Activated CD4-positive, alpha-beta T cell treated with anti-CD3 and anti-CD28 coated beads, Interleukin-2, amount 50 U/mL, for 4 hours (primary cell): ENCODE measurements around the gene TDRD1.
A peak's percentile ranks its signal among the peaks of the same experiment; 100 is the strongest.
"Not testable (repeated sequence)": the region's sequence is repeated elsewhere in the genome, so short reads cannot be mapped to it uniquely, and the experiment has no call there.

Source experiments
- DNase-seq, 2 experiments: peaks; one replicate each; pipeline ENCODE4 v3.0.0-alpha.2; 2020

Gene TDRD1, protein sequence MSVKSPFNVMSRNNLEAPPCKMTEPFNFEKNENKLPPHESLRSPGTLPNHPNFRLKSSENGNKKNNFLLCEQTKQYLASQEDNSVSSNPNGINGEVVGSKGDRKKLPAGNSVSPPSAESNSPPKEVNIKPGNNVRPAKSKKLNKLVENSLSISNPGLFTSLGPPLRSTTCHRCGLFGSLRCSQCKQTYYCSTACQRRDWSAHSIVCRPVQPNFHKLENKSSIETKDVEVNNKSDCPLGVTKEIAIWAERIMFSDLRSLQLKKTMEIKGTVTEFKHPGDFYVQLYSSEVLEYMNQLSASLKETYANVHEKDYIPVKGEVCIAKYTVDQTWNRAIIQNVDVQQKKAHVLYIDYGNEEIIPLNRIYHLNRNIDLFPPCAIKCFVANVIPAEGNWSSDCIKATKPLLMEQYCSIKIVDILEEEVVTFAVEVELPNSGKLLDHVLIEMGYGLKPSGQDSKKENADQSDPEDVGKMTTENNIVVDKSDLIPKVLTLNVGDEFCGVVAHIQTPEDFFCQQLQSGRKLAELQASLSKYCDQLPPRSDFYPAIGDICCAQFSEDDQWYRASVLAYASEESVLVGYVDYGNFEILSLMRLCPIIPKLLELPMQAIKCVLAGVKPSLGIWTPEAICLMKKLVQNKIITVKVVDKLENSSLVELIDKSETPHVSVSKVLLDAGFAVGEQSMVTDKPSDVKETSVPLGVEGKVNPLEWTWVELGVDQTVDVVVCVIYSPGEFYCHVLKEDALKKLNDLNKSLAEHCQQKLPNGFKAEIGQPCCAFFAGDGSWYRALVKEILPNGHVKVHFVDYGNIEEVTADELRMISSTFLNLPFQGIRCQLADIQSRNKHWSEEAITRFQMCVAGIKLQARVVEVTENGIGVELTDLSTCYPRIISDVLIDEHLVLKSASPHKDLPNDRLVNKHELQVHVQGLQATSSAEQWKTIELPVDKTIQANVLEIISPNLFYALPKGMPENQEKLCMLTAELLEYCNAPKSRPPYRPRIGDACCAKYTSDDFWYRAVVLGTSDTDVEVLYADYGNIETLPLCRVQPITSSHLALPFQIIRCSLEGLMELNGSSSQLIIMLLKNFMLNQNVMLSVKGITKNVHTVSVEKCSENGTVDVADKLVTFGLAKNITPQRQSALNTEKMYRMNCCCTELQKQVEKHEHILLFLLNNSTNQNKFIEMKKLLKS

DNA sequence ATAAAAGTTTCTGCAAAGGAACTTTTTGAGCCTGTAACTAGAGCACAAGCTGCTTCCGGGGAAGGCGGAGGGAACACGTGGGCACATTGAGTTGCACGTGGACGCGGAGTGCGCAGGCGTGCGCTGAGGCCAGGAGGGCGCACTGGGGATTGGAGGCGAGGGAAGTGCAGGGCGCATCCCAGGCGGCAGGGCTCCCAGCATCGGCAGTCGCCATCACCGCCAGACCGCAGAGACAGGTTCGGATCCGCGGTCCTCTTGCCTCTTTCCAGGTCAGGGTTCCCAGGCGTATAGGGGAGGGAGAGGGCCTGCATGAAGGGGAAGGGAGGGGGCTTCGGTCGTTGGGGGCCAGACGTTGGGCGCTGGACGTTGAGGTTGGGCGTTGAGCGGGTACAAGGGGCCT lies at the start of gene TDRD1:
TDRD1 (plus strand) TSS at position 206 of the 400 bp plus-strand sequence. CDS start 8,479 bp downstream, outside the sequence.
- no peak for DNase-seq

DNA sequence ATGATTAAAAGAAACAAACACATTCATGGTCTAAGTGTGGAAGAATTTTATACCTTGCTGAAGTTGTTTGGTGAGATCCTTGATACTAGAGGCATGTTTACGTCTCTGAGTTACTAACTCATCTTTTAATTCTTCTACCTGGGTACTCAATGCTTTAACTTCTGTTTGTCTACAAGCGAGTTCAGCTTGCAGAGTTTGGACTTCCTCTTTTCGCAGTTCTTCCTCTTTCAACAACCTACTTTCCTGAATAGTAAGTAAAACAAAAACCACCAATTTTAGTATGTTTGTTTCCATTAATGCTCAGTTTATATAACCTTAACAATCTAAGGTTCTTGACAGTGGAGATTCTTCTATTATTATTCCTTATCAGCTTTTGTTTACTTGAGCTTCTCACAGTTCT lies 48.1 kb upstream of the TDRD1 start:
- no peak for DNase-seq

DNA sequence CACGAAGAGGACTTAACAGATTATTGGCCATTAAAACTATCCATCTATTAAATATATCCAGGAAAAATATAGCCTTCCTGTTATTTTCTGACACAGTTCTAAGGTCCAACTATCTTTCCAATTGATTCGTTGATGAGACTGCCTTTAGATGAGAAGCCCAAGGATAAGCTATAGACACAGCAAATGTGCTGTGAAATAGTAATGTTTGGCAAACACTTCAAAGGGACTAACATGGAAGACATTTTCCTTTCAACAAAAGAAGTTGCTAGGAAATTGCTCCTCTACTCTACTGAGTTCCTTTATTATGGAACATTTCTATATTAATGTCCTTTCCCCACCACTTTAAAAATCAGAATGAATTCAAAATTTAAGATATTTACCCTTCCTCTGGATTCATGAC lies 43.7 kb upstream of the TDRD1 start:
- no peak for DNase-seq

DNA sequence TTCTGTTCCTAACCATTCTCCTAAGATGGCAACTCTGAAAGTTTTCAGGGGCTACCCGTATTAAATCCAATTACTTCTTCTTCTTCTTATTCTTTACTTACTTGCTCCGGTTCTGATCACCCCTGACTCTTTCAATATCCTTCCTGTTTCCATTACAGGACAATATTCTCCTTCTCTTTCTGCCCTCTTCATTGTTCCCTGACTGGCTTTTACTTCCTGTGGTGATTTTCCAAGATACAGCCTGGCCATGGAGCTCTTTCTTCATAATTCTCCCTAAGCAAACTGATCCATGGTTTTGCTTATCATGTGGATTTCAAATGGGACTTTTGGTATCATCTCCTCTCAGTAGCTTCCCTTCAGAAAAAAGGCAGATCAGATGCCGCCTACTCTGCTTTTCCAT lies 40.6 kb upstream of the TDRD1 start:
- no peak for DNase-seq

DNA sequence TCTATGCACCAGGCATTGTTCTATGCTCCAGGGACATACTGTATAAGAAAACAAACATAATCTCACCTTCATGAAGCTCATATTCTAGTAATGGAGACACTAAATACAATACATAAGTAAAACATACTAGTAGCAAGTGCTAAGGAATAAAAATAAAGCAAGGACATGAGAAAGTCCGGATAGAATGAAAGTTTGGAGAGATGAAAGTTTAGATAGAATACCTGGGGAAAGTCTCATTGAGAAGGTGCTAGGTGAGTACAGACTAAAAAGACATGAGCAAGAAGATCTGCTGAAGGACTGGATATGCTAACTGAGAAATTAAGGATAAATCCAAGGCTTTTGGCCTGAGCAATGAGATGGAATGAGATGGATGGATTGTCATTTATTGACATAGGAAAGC lies 39.1 kb upstream of the TDRD1 start:
- DNase-seq = no peak

DNA sequence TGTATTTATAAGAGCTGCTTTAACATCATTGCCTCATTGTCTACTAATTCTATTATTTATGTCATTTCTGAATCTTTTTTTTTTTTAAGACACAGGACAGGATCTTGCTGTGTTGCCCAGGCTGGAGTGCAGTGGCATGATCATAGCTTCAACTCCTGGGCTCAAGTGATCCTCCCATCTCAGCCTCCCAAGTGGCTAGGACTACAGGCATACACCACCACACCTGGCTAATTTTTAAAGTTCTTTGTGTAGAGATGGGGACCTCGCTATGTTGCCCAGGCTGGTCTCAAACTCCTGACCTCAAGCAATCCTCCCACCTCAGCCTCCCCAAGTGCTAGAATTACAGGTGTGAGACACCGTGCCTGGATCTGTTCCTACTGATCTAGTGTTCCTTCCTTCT lies 38.3 kb upstream of the TDRD1 start:
- DNase-seq = not testable (repeated sequence)

DNA sequence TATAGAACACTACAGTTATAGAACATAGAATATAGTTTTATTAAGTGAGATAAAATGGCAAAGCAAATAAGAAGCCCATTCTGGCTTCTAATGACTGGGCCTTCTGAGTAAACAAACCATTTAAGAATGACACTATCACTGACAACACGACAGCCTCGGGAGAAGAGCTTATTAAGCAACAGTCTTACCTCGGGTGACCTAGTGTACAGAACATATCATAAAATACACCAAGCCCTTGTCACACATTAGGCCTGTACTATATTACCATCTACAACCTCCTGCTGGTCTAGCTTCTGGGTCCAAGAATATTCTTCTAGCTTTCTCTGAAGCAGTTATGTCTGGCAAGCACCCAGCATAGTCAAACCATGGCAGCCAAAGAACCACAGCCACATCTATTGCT lies 37.1 kb upstream of the TDRD1 start:
- DNase-seq = no peak

DNA sequence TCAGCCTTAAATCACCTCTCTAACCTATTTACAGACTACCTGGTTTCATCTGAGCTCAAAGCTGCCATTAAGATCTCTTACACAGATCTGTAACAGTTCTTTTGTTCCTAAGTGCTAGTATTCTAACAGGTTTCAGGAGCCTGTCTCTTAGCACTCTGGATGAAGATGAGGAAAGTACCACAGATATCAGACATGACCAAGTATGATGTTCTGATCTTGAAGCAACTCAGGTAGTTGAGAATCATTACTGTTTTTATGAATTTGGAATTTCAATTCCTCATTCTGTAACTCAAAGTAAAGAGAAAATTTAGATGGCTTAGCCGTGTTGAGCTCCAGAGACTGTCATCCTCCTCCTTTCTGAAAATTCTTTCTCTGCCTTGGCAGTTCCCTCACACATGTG lies 36.0 kb upstream of the TDRD1 start:
- no peak for DNase-seq

DNA sequence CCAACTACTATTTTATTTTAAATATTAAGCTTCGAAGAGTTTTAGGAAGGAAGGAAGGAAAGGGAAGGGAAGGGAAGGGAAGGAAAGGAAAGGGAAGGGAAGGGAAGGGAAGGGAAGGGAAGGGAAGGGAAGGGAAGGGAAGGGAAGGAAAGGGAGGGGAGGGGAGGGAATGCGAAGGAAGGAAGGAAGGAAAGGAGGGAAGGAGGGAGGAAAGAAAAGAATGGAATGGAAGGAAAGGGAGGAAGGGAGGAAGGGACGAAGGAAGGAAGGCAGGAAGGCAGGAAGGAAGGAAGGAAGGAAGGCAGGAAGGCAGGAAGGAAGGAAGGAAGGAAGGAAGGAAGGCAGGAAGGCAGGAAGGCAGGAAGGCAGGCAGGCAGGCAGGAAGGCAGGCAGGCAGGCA lies 29.7 kb upstream of the TDRD1 start:
- not testable (repeated sequence) for DNase-seq

DNA sequence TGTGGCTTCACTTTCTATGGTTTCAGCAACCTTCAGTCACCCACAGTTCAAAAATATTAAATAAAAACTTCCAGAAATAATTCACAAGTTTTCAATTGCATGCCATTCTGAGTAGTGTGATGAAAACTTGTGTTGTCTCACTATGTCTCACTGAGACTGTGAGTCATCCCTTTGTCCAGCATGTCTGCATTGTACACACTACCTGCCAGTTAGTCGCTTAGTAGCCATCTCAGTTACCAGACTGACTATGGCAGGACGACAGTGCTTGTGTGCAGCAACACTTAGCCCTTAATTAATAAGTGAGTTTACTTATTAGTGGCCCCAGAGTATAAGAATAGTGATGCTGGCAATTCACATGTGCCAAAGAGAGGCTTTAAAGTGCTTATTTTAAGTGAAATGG lies 27.7 kb upstream of the TDRD1 start:
- no peak for DNase-seq

DNA sequence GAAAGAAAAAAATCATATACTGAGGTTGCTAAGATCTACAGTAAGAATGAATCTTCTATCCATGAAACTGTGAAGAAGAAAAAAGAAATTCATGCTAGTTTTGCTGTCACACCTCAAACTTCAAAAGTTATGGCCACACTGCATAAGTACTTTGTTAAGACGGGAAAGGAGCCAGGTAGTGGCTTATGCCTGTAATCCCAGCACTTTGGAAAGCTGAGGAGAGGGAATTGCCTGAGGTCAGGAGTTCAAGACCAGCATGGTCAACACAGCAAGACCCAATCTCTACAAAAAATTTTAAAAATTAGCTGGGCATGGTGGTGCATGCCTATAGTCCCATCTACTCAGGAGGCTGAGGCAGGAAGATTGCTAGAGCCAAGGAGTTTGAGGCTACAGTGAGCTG lies 27.3 kb upstream of the TDRD1 start:
- no peak for DNase-seq

DNA sequence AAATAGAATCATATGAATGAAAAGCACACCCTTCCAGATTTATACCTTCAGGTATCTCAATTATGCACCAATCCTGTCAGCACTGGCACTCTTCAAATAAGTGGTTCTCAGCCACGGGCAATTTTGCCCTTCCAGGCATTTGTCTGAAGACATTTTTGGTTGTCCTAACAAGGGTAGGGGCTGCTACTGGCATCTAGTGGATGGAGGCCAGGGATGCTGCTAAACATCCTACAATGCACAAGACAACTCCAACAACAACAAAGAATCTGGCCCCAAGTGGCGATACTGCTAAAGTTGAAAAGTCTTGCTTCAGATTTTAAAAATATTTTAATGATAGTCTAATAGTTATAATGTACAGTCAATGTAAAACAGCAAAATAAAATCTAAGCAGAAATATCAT lies 21.2 kb upstream of the TDRD1 start:
- no peak for DNase-seq

DNA sequence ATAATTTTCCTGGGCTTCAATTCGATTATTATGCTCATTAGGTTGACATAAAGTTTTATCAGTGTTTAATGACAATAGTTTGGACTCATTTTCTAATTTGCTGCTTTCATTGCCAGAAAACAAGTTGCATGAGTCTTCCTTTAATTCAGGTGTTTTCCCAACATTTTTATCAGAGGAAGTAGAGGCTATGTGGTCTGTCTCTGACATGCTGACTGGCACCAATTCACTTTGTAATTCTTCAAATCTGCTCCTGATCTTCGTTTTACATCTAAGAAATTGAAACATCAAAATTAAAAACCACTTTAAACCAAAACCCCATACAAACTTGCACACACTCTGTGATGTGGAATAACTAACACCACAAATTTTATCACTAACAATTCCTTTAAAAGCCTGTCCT lies 16.1 kb upstream of the TDRD1 start:
- no peak for DNase-seq

DNA sequence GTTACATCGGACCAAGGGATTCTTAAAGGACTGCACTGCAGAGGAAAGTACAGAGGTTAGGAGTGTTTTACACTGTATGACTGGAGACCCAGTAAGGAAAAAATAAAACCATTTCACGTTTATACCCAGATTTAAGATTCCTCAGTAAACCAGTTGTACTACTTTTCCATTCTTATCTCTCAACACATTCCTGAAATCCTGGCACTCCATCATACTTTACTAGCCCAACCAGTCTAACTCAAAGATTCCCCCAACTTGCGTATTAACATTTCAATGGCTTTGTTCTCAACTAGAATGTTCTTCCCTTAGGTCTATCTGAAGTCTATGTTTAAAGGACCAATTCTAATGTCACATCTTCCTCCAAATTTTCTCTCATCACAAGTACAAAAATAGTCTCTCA lies 13.1 kb upstream of the TDRD1 start:
- no peak for DNase-seq

DNA sequence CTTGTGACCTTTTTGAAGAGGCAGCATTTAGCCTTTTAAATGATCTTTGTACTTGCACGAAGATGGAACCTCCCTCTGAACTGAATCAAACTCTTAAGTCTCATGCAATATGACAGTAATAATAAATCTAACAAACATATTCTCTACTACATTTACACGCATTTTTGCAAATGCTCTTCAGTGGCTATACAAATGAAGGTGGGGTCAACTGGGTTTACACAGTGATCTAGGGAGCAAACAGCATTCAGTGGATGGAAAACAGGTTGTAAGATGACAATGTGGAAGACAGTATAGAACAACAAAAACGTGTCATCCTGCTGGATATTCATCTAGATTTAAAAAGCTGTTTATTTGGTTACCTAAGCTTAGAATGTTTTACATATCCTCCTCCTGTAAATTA lies 12.7 kb upstream of the TDRD1 start:
- no peak for DNase-seq

DNA sequence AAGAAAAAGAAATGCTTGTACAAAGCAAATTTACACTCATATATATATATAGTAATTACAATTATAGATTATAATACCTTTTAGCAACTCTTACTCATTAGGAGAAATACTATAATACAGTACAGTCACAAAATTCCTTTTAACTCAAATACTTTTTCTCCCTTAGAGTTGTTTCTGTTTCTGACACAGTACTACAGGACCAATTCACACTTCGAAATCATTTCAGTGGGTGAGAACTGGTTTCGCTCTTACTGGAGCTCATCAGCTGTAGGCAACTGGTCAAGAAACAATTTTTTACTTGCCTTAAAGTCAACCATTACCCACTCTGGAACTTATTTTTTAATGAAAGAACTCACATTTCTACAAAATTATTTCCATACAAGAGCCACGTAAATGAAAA lies 11.2 kb upstream of the TDRD1 start:
- DNase-seq = no peak

DNA sequence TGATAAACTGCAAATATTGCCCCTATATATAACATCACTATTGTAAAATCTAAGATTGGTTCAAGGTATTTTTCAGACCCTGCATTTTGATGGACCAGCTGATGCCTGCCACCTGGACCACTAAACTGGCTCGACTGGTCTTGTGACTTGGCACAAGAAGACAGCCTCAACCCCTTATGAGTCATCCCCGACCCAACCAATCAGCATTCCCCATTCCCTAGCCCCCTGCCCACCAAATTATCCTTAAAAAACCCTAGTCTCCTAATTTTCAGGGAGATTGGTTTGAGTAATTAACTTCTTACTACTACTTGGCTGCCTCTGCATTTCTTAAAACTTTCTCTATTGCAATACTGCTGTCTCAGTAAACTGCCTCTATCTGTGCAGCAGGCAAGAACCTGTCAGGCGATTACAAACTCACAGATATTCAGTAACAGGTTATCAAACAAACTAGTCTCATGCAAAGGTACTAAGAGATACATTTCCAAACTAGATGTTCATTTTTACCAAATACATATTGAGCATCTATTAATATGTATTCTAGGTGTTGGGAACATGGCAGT lies 10.6 kb upstream of the TDRD1 start:
- DNase-seq = no peak

DNA sequence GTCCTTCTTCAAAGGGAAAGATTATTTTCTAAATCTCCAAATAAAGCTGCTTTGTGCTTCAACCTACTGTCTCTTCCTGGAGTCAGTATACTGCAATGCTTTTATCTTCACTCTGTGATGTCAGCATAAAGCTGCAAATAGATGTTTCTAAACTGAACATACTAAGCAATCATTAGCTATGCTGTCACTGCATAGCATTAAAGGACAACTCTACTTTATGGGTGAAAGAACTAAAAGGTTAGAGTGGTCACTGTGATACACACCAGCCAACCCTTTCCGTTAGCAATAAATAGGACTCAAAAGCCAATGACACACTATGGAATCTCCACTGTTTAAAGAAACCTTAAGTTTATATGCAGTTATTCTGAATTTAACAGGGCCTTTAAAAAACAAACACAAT lies 6.9 kb upstream of the TDRD1 start:
- no peak for DNase-seq

DNA sequence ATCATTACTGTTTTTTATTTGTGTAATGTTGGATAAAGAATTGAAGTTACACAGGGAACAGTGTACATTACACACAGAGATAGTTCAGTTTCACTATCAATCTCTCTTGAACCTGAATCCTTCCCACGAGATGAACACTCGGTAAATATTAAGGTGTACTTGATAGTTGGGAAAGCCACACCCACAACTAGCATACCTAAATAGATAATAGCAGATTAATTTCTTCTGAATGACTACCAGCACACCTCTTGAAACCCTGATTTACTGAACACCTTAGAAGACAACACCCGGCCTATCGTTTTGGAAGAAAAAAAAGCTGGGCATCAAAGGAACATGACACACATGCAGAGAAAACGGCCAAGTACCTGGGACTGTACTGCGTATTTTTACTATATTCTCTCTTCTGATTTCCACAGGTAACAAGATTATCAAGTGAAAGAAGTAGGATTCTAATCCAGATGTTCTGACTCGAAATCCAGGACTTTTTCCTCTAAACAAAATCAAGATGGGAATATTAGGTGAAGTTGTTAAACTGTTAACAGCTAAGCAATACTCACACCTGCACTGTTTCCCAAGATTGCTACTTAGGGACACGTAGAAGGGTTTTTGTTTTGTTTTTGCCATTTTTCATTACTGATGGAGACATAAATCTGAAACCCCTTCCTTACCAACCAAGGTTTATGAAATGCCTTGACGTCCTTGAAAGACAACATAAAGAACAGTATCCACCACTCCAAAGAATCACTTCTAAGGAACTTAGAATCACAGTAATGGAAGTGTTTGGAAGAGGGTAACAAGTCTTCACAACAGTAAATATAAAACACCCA lies 6.2 kb upstream of the TDRD1 start:
- DNase-seq = no peak

DNA sequence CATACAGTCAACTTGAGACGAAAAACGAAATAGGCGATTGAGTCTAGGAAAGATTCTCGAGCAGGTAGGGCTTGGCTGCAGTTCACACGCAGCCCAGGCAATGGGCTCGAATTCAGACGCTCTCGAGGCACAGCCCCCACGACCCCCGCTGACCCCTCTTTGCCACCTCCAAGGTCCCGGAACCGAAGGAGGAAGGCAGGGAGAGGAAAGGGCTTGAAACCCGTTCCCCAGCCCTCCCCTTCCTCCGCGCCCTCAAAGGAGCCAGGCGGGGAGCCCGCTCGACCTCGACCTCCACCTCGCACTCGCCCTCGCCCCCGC lies 5.6 kb upstream of the TDRD1 start:
- DNase-seq = no peak

DNA sequence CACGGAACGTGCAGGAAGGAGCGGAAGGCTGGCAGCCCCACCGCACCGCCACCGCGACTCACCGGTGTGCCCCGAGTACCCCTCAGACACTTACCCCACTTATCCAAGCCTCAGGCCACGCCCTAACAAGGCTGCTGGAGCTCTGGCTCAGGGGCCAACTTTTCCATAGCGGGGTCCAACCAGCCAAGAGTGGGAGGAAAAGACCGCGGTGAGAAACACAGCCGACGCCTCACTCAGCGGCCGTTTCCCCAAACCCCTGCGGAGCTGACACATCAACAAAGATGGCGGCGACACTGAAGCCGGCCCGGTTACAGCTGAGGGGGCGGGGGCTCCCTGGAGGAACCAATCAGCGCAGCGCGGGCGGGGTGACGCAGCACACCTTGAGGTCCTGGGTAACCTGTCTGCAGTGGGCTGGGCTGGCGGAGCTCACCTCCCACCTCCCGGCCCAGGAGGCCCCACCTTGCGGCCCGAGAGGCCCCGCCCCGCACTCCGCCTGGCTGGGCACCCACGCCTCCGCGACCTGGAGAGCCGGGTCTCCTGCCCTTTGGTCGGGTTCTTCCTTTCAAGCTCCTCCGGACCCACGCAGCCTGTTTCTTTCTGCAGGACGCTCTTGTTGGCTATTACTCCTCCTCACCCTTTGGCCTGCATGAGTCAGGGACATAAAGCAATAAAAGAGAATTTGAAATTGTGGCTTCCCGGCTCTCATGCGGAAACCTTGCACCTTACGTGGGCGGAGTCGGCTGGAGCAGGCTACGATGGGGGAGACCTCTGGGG lies 5.0 kb upstream of the TDRD1 start, which contains the start of gene CCDC186:
CCDC186 (minus strand) TSS at position 283 of the 774 bp plus-strand sequence. CDS start 10,935 bp downstream, outside the sequence.
- peak; percentile 99 for DNase-seq
